HG03558 (cell line): ENCODE data around the gene CDRT15.
"Not testable (repeated sequence)": the region's sequence is repeated elsewhere in the genome, so short reads cannot be mapped to it uniquely, and the experiment has no call there.

Experiments used
- ATAC-seq: cut with Tn5 transposase; IDR thresholded peaks from one replicate; pipeline ENCODE4 v1.9.1; 2021; ENCODE audit warnings: moderate number of reproducible peaks; ENCODE audit not compliant: unreplicated experiment; ENCODE audit errors: extremely low read depth

The CDRT15 gene

GRCh38 chr17:14236762-14237161, at the start of gene CDRT15:
Gene CDRT15, minus strand, starts transcription at chr17:14236862. Its CDS starts 29 bp downstream, at chr17:14236833.
- not testable (repeated sequence) for ATAC-seq

GRCh38 chr17:14282726-14283125, 46.1 kb upstream of the CDRT15 start:
- ATAC-seq, result no peak

- ATAC-seq, result no peak
These were observed 44.9 kb upstream of the CDRT15 start for GRCh38 chr17:14281530-14281929.

GRCh38 chr17:14276535-14277250, 40.0 kb upstream of the CDRT15 start:
- ATAC-seq, result no peak

GRCh38 chr17:14270508-14270907, 33.8 kb upstream of the CDRT15 start:
- no peak for ATAC-seq

- ATAC-seq, result no peak
These were observed 32.8 kb upstream of the CDRT15 start for GRCh38 chr17:14269473-14269872.

GRCh38 chr17:14268264-14268663, 31.6 kb upstream of the CDRT15 start:
- no peak for ATAC-seq

- ATAC-seq, result no peak
These were observed 24.7 kb upstream of the CDRT15 start for GRCh38 chr17:14261406-14261805.

GRCh38 chr17:14245629-14246028, 9.0 kb upstream of the CDRT15 start:
- no peak for ATAC-seq

GRCh38 chr17:14245002-14245401, 8.3 kb upstream of the CDRT15 start:
- ATAC-seq, result no peak

GRCh38 chr17:14239271-14239670, 2.6 kb upstream of the CDRT15 start:
- ATAC-seq, result not testable (repeated sequence)

GRCh38 chr17:14236032-14236431, 630 bp downstream of the CDRT15 start:
- ATAC-seq, result not testable (repeated sequence)

- not testable (repeated sequence) for ATAC-seq
These were observed 1.6 kb downstream of the CDRT15 start for GRCh38 chr17:14235047-14235446.

- ATAC-seq, result not testable (repeated sequence)
These were observed 5.5 kb downstream of the CDRT15 start for GRCh38 chr17:14231187-14231586.

GRCh38 chr17:14228903-14229302, 7.8 kb downstream of the CDRT15 start:
- no peak for ATAC-seq

GRCh38 chr17:14227052-14227451, 9.6 kb downstream of the CDRT15 start:
- ATAC-seq, result no peak

- no peak for ATAC-seq
These were observed 11.2 kb downstream of the CDRT15 start for GRCh38 chr17:14225254-14225980.

- no peak for ATAC-seq
These were observed 14.1 kb downstream of the CDRT15 start for GRCh38 chr17:14222611-14223010.

GRCh38 chr17:14214271-14214670, 22.4 kb downstream of the CDRT15 start:
- ATAC-seq, result no peak

- no peak for ATAC-seq
These were observed 24.3 kb downstream of the CDRT15 start for GRCh38 chr17:14212401-14212800.

GRCh38 chr17:14211801-14212200, 24.9 kb downstream of the CDRT15 start:
- ATAC-seq, result no peak

GRCh38 chr17:14211246-14211645, 25.4 kb downstream of the CDRT15 start:
- no peak for ATAC-seq
